Measurements from ENCODE around the gene OTOGL.

Gene OTOGL

DNA sequence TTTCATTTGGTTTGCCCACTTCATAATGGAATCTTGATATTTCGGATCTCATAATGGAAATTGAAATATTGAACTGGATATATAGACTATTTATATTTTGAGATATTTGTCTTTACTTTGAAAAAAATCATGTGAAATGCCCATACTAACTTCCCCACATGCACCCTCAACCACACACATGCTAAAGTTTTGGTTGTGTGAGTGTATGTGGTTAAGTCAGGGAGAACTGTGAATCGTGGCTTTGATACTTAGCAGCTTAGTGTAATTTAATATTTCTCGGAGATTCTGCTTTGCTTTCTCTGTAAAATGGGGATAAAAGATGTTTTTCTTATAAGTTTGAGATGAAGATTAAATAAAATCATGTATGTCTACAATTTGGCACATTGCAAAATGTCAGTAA is 162.1 kb downstream of the OTOGL start (continued):
- TF ChIP-seq RARB (CRISPR knock-in tag; IDR thresholded peaks at IDR 0.05) = no peak
- TF ChIP-seq, protein P1, sequence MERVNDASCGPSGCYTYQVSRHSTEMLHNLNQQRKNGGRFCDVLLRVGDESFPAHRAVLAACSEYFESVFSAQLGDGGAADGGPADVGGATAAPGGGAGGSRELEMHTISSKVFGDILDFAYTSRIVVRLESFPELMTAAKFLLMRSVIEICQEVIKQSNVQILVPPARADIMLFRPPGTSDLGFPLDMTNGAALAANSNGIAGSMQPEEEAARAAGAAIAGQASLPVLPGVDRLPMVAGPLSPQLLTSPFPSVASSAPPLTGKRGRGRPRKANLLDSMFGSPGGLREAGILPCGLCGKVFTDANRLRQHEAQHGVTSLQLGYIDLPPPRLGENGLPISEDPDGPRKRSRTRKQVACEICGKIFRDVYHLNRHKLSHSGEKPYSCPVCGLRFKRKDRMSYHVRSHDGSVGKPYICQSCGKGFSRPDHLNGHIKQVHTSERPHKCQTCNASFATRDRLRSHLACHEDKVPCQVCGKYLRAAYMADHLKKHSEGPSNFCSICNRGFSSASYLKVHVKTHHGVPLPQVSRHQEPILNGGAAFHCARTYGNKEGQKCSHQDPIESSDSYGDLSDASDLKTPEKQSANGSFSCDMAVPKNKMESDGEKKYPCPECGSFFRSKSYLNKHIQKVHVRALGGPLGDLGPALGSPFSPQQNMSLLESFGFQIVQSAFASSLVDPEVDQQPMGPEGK (CRISPR knock-in tag; IDR thresholded peaks at IDR 0.05; ENCODE audit: borderline replicate concordance) = no peak

DNA sequence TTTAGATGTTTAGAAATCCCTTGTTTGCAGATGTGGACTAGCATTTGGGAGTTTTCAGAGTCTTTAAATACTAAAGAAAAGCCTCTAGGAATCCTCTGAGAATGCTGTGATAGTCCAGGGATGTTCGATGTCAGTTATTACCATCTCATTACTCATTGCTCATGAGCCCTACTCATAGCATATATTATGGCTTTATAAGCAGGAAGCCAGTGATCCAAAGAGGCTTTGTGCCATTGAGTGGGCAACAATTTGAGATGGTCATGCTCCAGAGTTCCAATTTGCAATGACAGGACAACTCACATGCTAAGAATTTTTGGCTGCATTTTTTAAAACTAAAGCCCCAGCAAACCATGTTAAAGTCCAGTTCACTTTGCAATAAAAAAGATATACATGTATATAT is 163.0 kb downstream of the OTOGL start:
- no peak for ATAC-seq
- TF ChIP-seq ZNF565 (CRISPR knock-in tag; conservative IDR thresholded peaks at IDR 0.05; ENCODE audit: low read depth) (no peak), TOX (CRISPR knock-in tag; IDR thresholded peaks at IDR 0.05; ENCODE audit: borderline replicate concordance) (no peak), ISL1 (CRISPR knock-in tag; IDR thresholded peaks at IDR 0.05) (no peak), ZFP30 (CRISPR knock-in tag; IDR thresholded peaks at IDR 0.05) (no peak)

DNA sequence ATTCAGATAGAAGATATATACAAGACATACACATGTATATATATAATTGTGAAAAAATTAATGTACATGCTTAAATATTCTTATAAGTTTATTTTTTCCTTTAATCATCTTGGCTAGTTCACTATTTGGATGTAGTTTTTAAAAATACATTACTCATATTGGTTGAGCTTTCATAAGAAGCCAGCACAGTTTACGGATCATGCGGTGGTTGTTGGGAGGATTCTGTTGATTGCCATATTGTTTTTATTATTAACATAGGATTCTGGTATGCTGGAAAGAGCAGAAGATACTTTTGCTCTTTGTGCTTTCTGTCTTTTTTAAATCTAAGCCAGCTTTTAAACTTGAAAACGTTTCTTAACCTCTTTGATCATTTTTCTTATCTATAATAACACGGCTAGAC is 163.4 kb downstream of the OTOGL start:
- TF ChIP-seq ZNF8 (CRISPR knock-in tag; IDR thresholded peaks at IDR 0.05) = no peak
- no peak for TF ChIP-seq BACH2 (CRISPR knock-in tag; IDR thresholded peaks at IDR 0.05; ENCODE audit: borderline replicate concordance)
- TF ChIP-seq, protein P2, sequence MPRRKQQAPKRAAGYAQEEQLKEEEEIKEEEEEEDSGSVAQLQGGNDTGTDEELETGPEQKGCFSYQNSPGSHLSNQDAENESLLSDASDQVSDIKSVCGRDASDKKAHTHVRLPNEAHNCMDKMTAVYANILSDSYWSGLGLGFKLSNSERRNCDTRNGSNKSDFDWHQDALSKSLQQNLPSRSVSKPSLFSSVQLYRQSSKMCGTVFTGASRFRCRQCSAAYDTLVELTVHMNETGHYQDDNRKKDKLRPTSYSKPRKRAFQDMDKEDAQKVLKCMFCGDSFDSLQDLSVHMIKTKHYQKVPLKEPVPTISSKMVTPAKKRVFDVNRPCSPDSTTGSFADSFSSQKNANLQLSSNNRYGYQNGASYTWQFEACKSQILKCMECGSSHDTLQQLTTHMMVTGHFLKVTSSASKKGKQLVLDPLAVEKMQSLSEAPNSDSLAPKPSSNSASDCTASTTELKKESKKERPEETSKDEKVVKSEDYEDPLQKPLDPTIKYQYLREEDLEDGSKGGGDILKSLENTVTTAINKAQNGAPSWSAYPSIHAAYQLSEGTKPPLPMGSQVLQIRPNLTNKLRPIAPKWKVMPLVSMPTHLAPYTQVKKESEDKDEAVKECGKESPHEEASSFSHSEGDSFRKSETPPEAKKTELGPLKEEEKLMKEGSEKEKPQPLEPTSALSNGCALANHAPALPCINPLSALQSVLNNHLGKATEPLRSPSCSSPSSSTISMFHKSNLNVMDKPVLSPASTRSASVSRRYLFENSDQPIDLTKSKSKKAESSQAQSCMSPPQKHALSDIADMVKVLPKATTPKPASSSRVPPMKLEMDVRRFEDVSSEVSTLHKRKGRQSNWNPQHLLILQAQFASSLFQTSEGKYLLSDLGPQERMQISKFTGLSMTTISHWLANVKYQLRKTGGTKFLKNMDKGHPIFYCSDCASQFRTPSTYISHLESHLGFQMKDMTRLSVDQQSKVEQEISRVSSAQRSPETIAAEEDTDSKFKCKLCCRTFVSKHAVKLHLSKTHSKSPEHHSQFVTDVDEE (CRISPR knock-in tag; IDR thresholded peaks at IDR 0.05) = no peak
- no peak for TF ChIP-seq CSDC2 (CRISPR knock-in tag; IDR thresholded peaks at IDR 0.05)
- TF ChIP-seq ZNF70 (CRISPR knock-in tag; IDR thresholded peaks at IDR 0.05) = no peak
- TF ChIP-seq, protein P3, sequence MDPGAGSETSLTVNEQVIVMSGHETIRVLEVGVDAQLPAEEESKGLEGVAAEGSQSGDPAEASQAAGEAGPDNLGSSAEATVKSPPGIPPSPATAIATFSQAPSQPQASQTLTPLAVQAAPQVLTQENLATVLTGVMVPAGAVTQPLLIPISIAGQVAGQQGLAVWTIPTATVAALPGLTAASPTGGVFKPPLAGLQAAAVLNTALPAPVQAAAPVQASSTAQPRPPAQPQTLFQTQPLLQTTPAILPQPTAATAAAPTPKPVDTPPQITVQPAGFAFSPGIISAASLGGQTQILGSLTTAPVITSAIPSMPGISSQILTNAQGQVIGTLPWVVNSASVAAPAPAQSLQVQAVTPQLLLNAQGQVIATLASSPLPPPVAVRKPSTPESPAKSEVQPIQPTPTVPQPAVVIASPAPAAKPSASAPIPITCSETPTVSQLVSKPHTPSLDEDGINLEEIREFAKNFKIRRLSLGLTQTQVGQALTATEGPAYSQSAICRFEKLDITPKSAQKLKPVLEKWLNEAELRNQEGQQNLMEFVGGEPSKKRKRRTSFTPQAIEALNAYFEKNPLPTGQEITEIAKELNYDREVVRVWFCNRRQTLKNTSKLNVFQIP (CRISPR knock-in tag; IDR thresholded peaks at IDR 0.05; ENCODE audit: borderline replicate concordance, low read depth) = no peak
- no peak for ATAC-seq

DNA sequence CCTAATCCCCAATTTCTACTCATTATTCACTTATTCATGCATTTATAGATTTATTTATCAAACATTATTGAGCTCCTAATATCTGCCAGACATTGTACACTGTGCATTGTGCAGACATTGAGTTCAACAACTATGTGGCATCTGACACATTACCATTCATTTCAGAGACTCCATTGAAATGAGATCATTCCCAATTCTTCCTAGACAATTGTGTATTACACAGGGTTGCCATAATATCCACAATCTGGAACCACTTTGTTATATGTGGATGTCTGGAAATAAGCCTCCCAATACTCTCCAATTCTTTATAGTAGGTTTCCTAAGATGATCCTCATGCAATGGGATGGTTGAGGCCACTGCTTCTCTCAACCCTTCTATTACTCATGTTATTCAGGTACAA is 165.0 kb downstream of the OTOGL start:
- TF ChIP-seq SNAI2 (CRISPR knock-in tag; IDR thresholded peaks at IDR 0.05) (no peak), ARNTL (CRISPR knock-in tag; IDR thresholded peaks at IDR 0.05; ENCODE audit: borderline replicate concordance, low read depth) (no peak), ZNF70 (CRISPR knock-in tag; IDR thresholded peaks at IDR 0.05) (no peak), ZC3H10 (CRISPR knock-in tag; IDR thresholded peaks at IDR 0.05) (no peak), BACH2 (CRISPR knock-in tag; IDR thresholded peaks at IDR 0.05; ENCODE audit: borderline replicate concordance) (no peak), ESRRG (CRISPR knock-in tag; IDR thresholded peaks at IDR 0.05) (no peak), ZFP3 (CRISPR knock-in tag; IDR thresholded peaks at IDR 0.05) (no peak), ISL1 (CRISPR knock-in tag; IDR thresholded peaks at IDR 0.05) (no peak), ZNF565 (CRISPR knock-in tag; conservative IDR thresholded peaks at IDR 0.05; ENCODE audit: low read depth) (no peak), TOX (CRISPR knock-in tag; IDR thresholded peaks at IDR 0.05; ENCODE audit: borderline replicate concordance) (no peak), RARB (CRISPR knock-in tag; IDR thresholded peaks at IDR 0.05) (no peak), TCF4 (CRISPR knock-in tag; IDR thresholded peaks at IDR 0.05; ENCODE audit: borderline replicate concordance) (no peak), CSDC2 (CRISPR knock-in tag; IDR thresholded peaks at IDR 0.05) (no peak), ZFP30 (CRISPR knock-in tag; IDR thresholded peaks at IDR 0.05) (no peak), PPARA (CRISPR knock-in tag; IDR thresholded peaks at IDR 0.05; ENCODE audit: borderline replicate concordance) (no peak), GLIS3 (CRISPR knock-in tag; IDR thresholded peaks at IDR 0.05) (no peak)
- TF ChIP-seq, protein P4, sequence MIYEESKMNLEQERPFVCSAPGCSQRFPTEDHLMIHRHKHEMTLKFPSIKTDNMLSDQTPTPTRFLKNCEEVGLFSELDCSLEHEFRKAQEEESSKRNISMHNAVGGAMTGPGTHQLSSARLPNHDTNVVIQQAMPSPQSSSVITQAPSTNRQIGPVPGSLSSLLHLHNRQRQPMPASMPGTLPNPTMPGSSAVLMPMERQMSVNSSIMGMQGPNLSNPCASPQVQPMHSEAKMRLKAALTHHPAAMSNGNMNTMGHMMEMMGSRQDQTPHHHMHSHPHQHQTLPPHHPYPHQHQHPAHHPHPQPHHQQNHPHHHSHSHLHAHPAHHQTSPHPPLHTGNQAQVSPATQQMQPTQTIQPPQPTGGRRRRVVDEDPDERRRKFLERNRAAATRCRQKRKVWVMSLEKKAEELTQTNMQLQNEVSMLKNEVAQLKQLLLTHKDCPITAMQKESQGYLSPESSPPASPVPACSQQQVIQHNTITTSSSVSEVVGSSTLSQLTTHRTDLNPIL (CRISPR knock-in tag; IDR thresholded peaks at IDR 0.05; ENCODE audit: low read depth) = no peak
- TF ChIP-seq, protein P5, sequence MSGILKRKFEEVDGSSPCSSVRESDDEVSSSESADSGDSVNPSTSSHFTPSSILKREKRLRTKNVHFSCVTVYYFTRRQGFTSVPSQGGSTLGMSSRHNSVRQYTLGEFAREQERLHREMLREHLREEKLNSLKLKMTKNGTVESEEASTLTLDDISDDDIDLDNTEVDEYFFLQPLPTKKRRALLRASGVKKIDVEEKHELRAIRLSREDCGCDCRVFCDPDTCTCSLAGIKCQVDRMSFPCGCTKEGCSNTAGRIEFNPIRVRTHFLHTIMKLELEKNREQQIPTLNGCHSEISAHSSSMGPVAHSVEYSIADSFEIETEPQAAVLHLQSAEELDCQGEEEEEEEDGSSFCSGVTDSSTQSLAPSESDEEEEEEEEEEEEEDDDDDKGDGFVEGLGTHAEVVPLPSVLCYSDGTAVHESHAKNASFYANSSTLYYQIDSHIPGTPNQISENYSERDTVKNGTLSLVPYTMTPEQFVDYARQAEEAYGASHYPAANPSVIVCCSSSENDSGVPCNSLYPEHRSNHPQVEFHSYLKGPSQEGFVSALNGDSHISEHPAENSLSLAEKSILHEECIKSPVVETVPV (CRISPR knock-in tag; IDR thresholded peaks at IDR 0.05) = no peak
- TF ChIP-seq, protein P3 (CRISPR knock-in tag; IDR thresholded peaks at IDR 0.05; ENCODE audit: borderline replicate concordance, low read depth) = no peak
- TF ChIP-seq, protein P2 (CRISPR knock-in tag; IDR thresholded peaks at IDR 0.05) = no peak

More for the DNA sequence above, 165.0 kb downstream of the OTOGL start:
- no peak for ATAC-seq
